Endodermal cell (in vitro differentiated cells): ENCODE measurements around the gene RABGAP1L. TPM values are rescaled to one million over a fixed set of nuclear protein-coding genes. Genes with fewer than 3 reads are reported as not detected.
A peak's percentile ranks its signal among the peaks of the same experiment; 100 is the strongest.
"Not testable (repeated sequence)": the region's sequence is repeated elsewhere in the genome, so short reads cannot be mapped to it uniquely, and the experiment has no call there.

Source experiments
- DNase-seq: peaks from one replicate; pipeline ENCODE4 v3.0.0-alpha.2; 2017
- H3K27ac ChIP-seq: 2 replicates; pipeline ENCODE4 v1.5.1; 2013; ENCODE audit warnings: mild to moderate bottlenecking, low read depth, low read length, moderate library complexity
- H3K27me3 ChIP-seq: 2 replicates; pipeline ENCODE4 v1.6.1; 2013; ENCODE audit warnings: mild to moderate bottlenecking, low read length, moderate library complexity; ENCODE audit not compliant: insufficient read depth, control insufficient read depth, poor library complexity, severe bottlenecking
- H3K36me3 ChIP-seq: 2 replicates; pipeline ENCODE4 v1.7.0; 2013; ENCODE audit warnings: mild to moderate bottlenecking, low read length, moderate library complexity; ENCODE audit not compliant: control insufficient read depth, insufficient read depth
- H3K4me1 ChIP-seq: one replicate; pipeline ENCODE4 v1.7.0; 2013; ENCODE audit warnings: low read length; ENCODE audit not compliant: control insufficient read depth, insufficient read depth
- H3K4me3 ChIP-seq: 2 replicates; pipeline ENCODE4 v1.5.1; 2013; ENCODE audit warnings: mild to moderate bottlenecking, low read length, moderate library complexity
- H3K9ac ChIP-seq: 2 replicates; pipeline ENCODE4 v1.6.1; 2013; ENCODE audit warnings: mild to moderate bottlenecking, low read length, moderate library complexity; ENCODE audit not compliant: poor library complexity, severe bottlenecking; ENCODE audit errors: extremely low read depth
- H3K9me3 ChIP-seq: 2 replicates; pipeline ENCODE4 v1.6.1; 2013; ENCODE audit warnings: mild to moderate bottlenecking, low read length, moderate library complexity; ENCODE audit not compliant: control insufficient read depth
- H3K27ac Mint-ChIP-seq: 2 replicates; pipeline ENCODE4 v1.8.0; 2020; ENCODE audit warnings: mixed read lengths
- H3K27me3 Mint-ChIP-seq: 2 replicates; pipeline ENCODE4 v1.8.0; 2021; ENCODE audit warnings: mild to moderate bottlenecking, mixed read lengths; ENCODE audit not compliant: insufficient read depth
- H3K36me3 Mint-ChIP-seq: 2 replicates; pipeline ENCODE4 v1.8.0; 2020; ENCODE audit warnings: low read depth, mixed read lengths
- H3K4me1 Mint-ChIP-seq: 2 replicates; pipeline ENCODE4 v1.8.0; 2020; ENCODE audit warnings: mixed read lengths
- H3K4me3 Mint-ChIP-seq: 2 replicates; pipeline ENCODE4 v1.8.0; 2020; ENCODE audit warnings: mild to moderate bottlenecking, moderate library complexity, mixed read lengths
- H3K9me3 Mint-ChIP-seq: 2 replicates; pipeline ENCODE4 v1.8.0; 2020; ENCODE audit warnings: mild to moderate bottlenecking, mixed read lengths
- WGBS, 2 experiments: methylation state at CpG; one replicate each; pipeline versions ENCODE4 v1.1.5 to v1.1.7; 2013; ENCODE audit warnings: missing lambda C conversion rate in 2 of 2, mixed read lengths in 1 of 2; ENCODE audit not compliant: insufficient coverage in 1 of 2, insufficient read length in 1 of 2; 5-methylcytosine and 5-hydroxymethylcytosine counted together
- total RNA-seq, 2 donors: library from RNA; stranded (reverse); fragmentation: NEBNext Ultra II Directional in 1 of 2; extraction: Animal tissue kit (Norgen Biotek cat#: 25700) in 1 of 2; gene quantifications; 2 replicates in 1 of 2; 3 replicates in 1 of 2; pipeline ENCODE4 v1.2.1, GENCODE V29; 2021
- TF ChIP-seq, protein P1 (sequence below): fragments of 200-600 bp; sonication (generic); conservative IDR thresholded peaks from 2 replicates; pipeline ENCODE4 v1.5.0; 2021; ENCODE audit warnings: antibody characterized with exemption, mild to moderate bottlenecking

The RABGAP1L gene
- total RNA-seq, 2 donors from 2014 or later, result 32.5 to 36.9 TPM

DNA sequence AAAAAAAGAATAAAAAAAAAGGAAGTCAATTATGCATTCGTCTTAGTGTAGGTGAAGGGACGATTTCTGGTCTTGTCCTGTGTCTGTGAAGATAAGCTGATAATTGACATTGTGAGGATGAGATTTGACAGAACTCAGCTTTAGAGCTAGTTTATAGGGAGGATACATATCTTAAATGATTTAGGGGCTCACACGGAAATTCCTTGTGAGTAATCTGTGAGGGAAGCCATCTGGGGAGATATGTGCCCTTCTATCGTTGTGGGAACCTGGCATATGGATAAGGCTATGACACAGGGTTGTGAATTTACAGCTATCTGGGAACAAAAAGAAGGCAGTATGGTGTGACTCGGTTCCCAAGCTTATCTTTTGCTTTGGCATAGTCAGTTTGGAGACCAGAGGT, 71.1 kb downstream of the RABGAP1L start:
- Mint-ChIP-seq H3K27ac (no peak overlapping the region), H3K4me3 (no peak overlapping the region), H3K36me3 (peaks cover 33% of the 10 kb centered on the region), H3K27me3 (no peaks in the 10 kb centered on the region), H3K9me3 (peaks cover 11% of the 10 kb centered on the region), H3K4me1 (peaks cover 5% of the 10 kb centered on the region)
- Histone ChIP-seq H3K27ac (no peak overlapping the region), H3K4me1 (no peaks in the 10 kb centered on the region), H3K27me3 (no peaks in the 10 kb centered on the region), H3K9ac (no peak overlapping the region), H3K36me3 (peaks cover 20% of the 10 kb centered on the region), H3K9me3 (peaks cover 5% of the 10 kb centered on the region), H3K4me3 (no peak overlapping the region)
- WGBS, 2 experiments, result 78 to 83% methylated on average over 4 to 5 of the region's 5 CpGs
- DNase-seq, result no peak
- TF ChIP-seq, protein P1, sequence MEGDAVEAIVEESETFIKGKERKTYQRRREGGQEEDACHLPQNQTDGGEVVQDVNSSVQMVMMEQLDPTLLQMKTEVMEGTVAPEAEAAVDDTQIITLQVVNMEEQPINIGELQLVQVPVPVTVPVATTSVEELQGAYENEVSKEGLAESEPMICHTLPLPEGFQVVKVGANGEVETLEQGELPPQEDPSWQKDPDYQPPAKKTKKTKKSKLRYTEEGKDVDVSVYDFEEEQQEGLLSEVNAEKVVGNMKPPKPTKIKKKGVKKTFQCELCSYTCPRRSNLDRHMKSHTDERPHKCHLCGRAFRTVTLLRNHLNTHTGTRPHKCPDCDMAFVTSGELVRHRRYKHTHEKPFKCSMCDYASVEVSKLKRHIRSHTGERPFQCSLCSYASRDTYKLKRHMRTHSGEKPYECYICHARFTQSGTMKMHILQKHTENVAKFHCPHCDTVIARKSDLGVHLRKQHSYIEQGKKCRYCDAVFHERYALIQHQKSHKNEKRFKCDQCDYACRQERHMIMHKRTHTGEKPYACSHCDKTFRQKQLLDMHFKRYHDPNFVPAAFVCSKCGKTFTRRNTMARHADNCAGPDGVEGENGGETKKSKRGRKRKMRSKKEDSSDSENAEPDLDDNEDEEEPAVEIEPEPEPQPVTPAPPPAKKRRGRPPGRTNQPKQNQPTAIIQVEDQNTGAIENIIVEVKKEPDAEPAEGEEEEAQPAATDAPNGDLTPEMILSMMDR, result no peak

DNA sequence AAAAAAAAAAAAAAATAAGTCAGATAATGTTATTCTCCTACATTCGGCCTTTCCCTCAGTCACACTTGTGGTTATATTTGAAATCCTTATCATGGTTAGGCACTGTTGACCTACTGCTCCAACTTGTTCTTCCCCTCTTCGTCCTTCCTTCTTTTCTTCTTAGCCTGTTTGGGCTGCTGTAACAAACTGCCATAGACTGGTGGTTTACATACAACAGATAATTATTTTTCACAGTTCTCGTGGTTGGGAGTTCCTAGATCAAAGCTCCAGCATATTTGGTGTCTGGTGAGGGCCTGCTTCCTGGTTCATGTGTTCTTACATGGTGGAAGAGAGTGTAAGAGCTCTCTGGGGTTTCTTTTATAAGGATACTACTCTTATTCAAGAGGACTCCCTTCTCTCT, 73.4 kb downstream of the RABGAP1L start:
- TF ChIP-seq, protein P1, result no peak

DNA sequence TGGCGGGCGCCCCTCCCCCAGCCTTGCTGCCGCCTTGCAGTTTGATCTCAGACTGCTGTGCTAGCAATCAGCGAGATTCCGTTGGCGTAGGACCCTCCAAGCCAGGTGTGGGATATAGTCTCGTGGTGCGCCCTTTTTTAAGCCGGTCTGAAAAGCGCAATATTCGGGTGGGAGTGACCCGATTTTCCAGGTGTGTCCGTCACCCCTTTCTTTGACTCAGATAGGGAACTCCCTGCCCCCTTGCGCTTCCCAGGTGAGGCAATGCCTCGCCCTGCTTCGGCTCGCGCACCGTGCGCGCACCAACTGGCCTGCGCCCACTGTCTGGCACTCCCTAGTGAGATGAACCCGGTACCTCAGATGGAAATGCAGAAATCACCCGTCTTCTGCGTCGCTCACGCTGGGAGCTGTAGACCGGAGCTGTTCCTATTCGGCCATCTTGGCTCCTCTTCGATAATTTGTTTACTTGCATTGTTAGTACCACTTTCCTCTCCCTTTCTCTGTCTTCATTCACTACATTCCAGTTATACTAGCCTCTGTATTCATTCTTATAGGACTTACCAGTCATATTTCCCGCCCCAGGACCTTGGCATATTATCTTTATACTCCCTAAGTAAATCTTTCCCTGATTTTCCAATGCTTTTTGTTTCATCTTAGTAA, 79.7 kb downstream of the RABGAP1L start:
- Mint-ChIP-seq H3K27ac (peak overlapping the region; percentile 94), H3K4me3 (peak overlapping the region; percentile 61), H3K9me3 (peaks cover 15% of the 10 kb centered on the region), H3K36me3 (peaks cover 25% of the 10 kb centered on the region)
- H3K36me3 ChIP-seq, H3K4me1 ChIP-seq, H3K27ac ChIP-seq, H3K9me3 ChIP-seq, H3K4me1 Mint-ChIP-seq, H3K27me3 ChIP-seq, H3K27me3 Mint-ChIP-seq: not testable (repeated sequence)
- DNase-seq, result peak; percentile 56
- H3K4me3 ChIP-seq, result peak overlapping the region; percentile 74
- WGBS, 2 experiments, result 68 to 76% methylated on average over 17 to 31 of the region's 31 CpGs
- H3K9ac ChIP-seq, result peak overlapping the region; percentile 23

More for the DNA sequence above, 73.4 kb downstream of the RABGAP1L start:
- H3K27me3 Mint-ChIP-seq, result no peaks in the 10 kb centered on the region
- H3K27ac Mint-ChIP-seq, result no peak overlapping the region
- peaks cover 24% of the 10 kb centered on the region for H3K36me3 Mint-ChIP-seq
- Histone ChIP-seq H3K4me1 (no peaks in the 10 kb centered on the region), H3K27me3 (no peaks in the 10 kb centered on the region), H3K9me3 (peaks cover 5% of the 10 kb centered on the region), H3K27ac (no peak overlapping the region), H3K9ac (no peak overlapping the region), H3K4me3 (no peak overlapping the region), H3K36me3 (peaks cover 20% of the 10 kb centered on the region)
- DNase-seq, result no peak
- peaks cover 11% of the 10 kb centered on the region for H3K9me3 Mint-ChIP-seq
- no peak overlapping the region for H3K4me3 Mint-ChIP-seq
- H3K4me1 Mint-ChIP-seq, result peaks cover 5% of the 10 kb centered on the region
- 92 to 100% methylated on average over 1 to 3 of the region's 3 CpGs for WGBS, 2 experiments

DNA sequence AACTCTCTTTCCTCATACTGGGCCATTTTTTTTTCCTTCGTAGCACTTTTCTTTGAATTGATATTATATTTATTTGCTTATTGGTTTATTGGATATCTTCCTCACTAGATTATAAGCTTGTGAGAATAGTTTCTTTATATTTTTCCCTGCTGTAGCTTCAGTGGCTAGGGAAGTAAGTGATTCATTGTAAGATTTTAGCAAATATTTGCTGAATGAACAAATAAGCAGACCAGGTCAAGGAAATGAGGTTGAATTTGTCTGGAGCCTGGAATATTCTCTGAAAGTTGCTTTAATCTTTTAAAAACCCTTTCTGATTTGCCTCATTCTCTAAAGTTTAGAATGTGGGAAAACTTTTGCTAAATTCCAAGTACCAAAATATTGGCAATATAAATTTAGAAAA, 80.2 kb downstream of the RABGAP1L start:
- H3K36me3 ChIP-seq, result peaks cover 11% of the 10 kb centered on the region
- peak overlapping the region; percentile 74 for H3K4me3 ChIP-seq
- H3K4me1 ChIP-seq, result no peaks in the 10 kb centered on the region
- no peak overlapping the region for H3K27ac ChIP-seq
- peak overlapping the region; percentile 61 for H3K4me3 Mint-ChIP-seq
- no peaks in the 10 kb centered on the region for H3K27me3 ChIP-seq
- H3K9ac ChIP-seq, result peak overlapping the region; percentile 23
- H3K27ac Mint-ChIP-seq, result no peak overlapping the region
- H3K36me3 Mint-ChIP-seq, result peaks cover 27% of the 10 kb centered on the region
- H3K9me3 Mint-ChIP-seq, result peaks cover 15% of the 10 kb centered on the region
- H3K9me3 ChIP-seq, result no peaks in the 10 kb centered on the region
- no peak for DNase-seq
- peaks cover 4% of the 10 kb centered on the region for H3K4me1 Mint-ChIP-seq
- WGBS, 2 experiments, result no CpG with 5 or more reads among the region's 1 CpG
- H3K27me3 Mint-ChIP-seq, result no peaks in the 10 kb centered on the region
- TF ChIP-seq, protein P1, result no peak
